Stimulated activated CD8-positive, alpha-beta memory T cell treated with anti-CD3 and anti-CD28 coated beads, Interleukin-12 subunit alpha, Interleukin-12 subunit beta, amount 100 ng/mL, for 4 hours (primary cell): ENCODE results near the gene RPS27L.
"Not testable (repeated sequence)": the region's sequence is repeated elsewhere in the genome, so short reads cannot be mapped to it uniquely, and the experiment has no call there.

ENCODE experiments used
- DNase-seq: peaks from one replicate; pipeline ENCODE4 v3.0.0-alpha.2; 2020; ENCODE audit warnings: low read depth

RPS27L gene

GRCh38 chr15:63098901-63099300 is 58.4 kb downstream of the RPS27L start:
- not testable (repeated sequence) for DNase-seq
